Testis (tissue), 3 donors: ENCODE results near the gene KLRF2. TPM values are rescaled to one million over a fixed set of nuclear protein-coding genes. Genes with fewer than 3 reads are reported as not detected.

Source experiments
- DNase-seq: peaks from one replicate; pipeline ENCODE4 v3.0.0-alpha.2; 2019
- H3K27ac ChIP-seq, 2 donors: fragments of 200-600 bp; sonication (generic); one replicate each; pipeline ENCODE4 v1.5.1; 2019
- H3K27me3 ChIP-seq: fragments of 200-600 bp; sonication (generic); one replicate; pipeline ENCODE4 v1.5.1; 2019
- H3K36me3 ChIP-seq: fragments of 200-600 bp; sonication (generic); one replicate; pipeline ENCODE4 v1.5.1; 2017; ENCODE audit warnings: low read depth; ENCODE audit errors: missing control alignments
- H3K4me1 ChIP-seq: fragments of 200-600 bp; sonication (generic); one replicate; pipeline ENCODE4 v1.5.1; 2019
- H3K4me3 ChIP-seq, 2 donors: fragments of 200-600 bp; sonication (generic); one replicate each; pipeline ENCODE4 v1.5.1; 2017 to 2019
- H3K9me3 ChIP-seq: fragments of 200-600 bp; sonication (generic); one replicate; pipeline ENCODE4 v1.5.1; 2017
- CTCF ChIP-seq, 3 experiments: fragments of 450-650 bp in 2 of 3; fragments of 200-600 bp in 1 of 3; sonication (generic) in 1 of 3; IDR thresholded peaks; one replicate each; pipeline ENCODE4 v1.5.1; 2016 to 2019; ENCODE audit warnings: antibody characterized with exemption in 3 of 3, mild to moderate bottlenecking in 2 of 3, moderate library complexity in 1 of 3
- POLR2A ChIP-seq: fragments of 450-650 bp; IDR thresholded peaks from one replicate; pipeline ENCODE4 v1.6.1; 2017; ENCODE audit warnings: antibody characterized with exemption, mild to moderate bottlenecking, moderate library complexity
- WGBS, 2 donors: methylation state at CpG; one replicate each; pipeline ENCODE4 v1.1.5; 2018; 5-methylcytosine and 5-hydroxymethylcytosine counted together
- intact Hi-C: fragments of 100-400 bp; cut with DNase I; formaldehyde crosslinking; loops from one replicate; pipeline ENCODE4 v1.15.1; 2023; ENCODE audit warnings: low total_unique reads
- polyA plus RNA-seq: library from polyadenylated mRNA; stranded (reverse); fragments of 350-450 nt; fragmentation: Illumina TruSeq; extraction: RNeasy Lipid Tissue Mini Kit (QIAGEN cat#74804); gene quantifications from one replicate; pipeline ENCODE4 v1.2.3, GENCODE V29; 2014; ENCODE audit warnings: low read depth, low replicate concordance; ENCODE audit not compliant: insufficient read depth
- total RNA-seq, 2 donors: library from RNA; depleted of rRNA; stranded (reverse); fragments of >200 nt; gene quantifications; one replicate each; pipeline ENCODE4 v1.2.3, GENCODE V29; 2016

KLRF2 gene
- total and polyA plus RNA-seq, 3 donors from 2014 or later: 0.79 TPM; not detected in 2

DNA sequence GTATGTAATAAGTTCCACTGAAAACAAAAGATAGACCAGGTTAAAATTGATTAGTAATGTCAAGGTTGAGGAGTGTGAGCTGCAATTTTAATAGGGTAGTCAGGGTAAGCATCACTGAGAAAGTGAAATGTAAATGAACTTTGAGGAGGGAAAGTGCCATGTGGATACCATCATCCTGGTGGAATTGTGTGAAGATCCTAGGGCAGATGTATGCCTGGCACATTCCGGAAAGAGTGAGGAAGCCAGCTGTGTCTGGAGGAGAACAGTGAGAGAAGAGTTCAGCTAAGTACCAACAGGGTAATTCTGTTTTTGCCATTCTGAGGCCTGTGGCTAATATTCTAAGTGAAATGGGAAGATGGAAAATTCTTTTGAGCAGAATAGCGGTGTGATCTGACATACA, 53.7 kb downstream of the KLRF2 start:
- 65 to 93% methylated on average over 2 of the region's 2 CpGs for WGBS, 2 donors
- TF ChIP-seq POLR2A: no peak
- TF ChIP-seq CTCF (IDR thresholded peaks at IDR 0.05): no peak

GRCh38 chr12:9936591-9936990, 55.3 kb downstream of the KLRF2 start:
- intact Hi-C loops: no loop called here
- H3K27ac ChIP-seq: no peak overlapping the region
- no peak for DNase-seq
- H3K27me3 ChIP-seq: no peaks in the 10 kb centered on the region
- no peaks in the 10 kb centered on the region for H3K9me3 ChIP-seq
- H3K4me3 ChIP-seq: no peak overlapping the region
- H3K36me3 ChIP-seq: no peaks in the 10 kb centered on the region
- no peaks in the 10 kb centered on the region for H3K4me1 ChIP-seq
- 64 to 74% methylated on average over 10 of the region's 10 CpGs for WGBS, 2 donors
- TF ChIP-seq POLR2A (no peak), CTCF (IDR thresholded peaks at IDR 0.05) (no peak)

More for the DNA sequence above, 53.7 kb downstream of the KLRF2 start:
- intact Hi-C loops: no loop called here
- Histone ChIP-seq H3K27ac (no peak overlapping the region), H3K27me3 (no peaks in the 10 kb centered on the region), H3K4me3 (no peak overlapping the region), H3K4me1 (no peaks in the 10 kb centered on the region), H3K9me3 (no peaks in the 10 kb centered on the region), H3K36me3 (no peaks in the 10 kb centered on the region)
- no peak for DNase-seq

DNA sequence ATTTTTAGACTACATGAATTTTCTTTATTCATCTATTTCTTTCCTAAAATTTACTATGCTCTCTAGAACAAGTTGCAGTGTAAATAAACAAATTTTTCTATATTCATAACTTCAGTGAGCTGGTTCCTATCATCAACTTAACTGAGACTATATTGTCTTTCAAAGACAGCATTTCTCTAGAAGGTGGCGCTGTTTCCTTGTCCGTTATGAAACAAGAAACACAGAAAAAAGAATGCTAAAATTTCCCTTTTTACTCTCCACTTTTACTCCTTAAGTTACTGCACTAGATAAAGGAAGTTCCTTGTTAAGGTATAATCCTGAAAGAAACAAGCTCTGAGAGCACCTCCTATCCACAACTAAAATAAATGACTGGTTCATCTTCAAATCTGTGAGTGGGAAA, 59.1 kb downstream of the KLRF2 start:
- H3K4me1 ChIP-seq: no peaks in the 10 kb centered on the region
- TF ChIP-seq POLR2A (no peak), CTCF (IDR thresholded peaks at IDR 0.05) (no peak)
- H3K27ac ChIP-seq: no peak overlapping the region
- 34 to 36% methylated on average over 2 of the region's 2 CpGs for WGBS, 2 donors
- no peak for DNase-seq
- no peaks in the 10 kb centered on the region for H3K27me3 ChIP-seq
- H3K4me3 ChIP-seq: no peak overlapping the region
- intact Hi-C loops: no loop called here
- no peaks in the 10 kb centered on the region for H3K36me3 ChIP-seq
- H3K9me3 ChIP-seq: no peaks in the 10 kb centered on the region

- WGBS, 2 donors: 57 to 74% methylated on average over 1 of the region's 1 CpG
- no peak overlapping the region for H3K27ac ChIP-seq
- H3K27me3 ChIP-seq: no peaks in the 10 kb centered on the region
- no peak overlapping the region for H3K4me3 ChIP-seq
- no peaks in the 10 kb centered on the region for H3K36me3 ChIP-seq
- no peaks in the 10 kb centered on the region for H3K4me1 ChIP-seq
- no peaks in the 10 kb centered on the region for H3K9me3 ChIP-seq
- DNase-seq: no peak
- intact Hi-C loops: no loop called here
- no peak for TF ChIP-seq CTCF (IDR thresholded peaks at IDR 0.05)
- TF ChIP-seq POLR2A: no peak
Measured at GRCh38 chr12:9941838-9942237, 60.5 kb downstream of the KLRF2 start.

DNA sequence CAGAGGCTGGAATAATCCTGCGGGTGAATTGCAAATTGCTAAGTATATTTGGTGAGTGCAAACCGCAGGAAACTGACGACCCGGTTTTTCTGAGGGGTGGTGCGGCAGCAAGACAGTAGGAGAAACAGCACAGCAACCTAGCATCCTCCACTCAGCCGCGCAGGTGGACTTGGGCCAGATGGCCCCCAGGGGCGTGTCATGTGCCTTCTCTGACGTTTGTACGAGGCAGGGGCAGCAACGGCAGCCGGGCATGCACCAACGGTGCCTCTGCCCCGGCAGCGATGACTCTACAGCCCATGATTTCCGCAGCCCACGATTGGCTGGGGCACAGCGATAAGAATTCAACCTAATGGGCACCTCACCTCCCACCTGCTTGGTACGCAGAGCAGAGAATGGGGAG, 62.0 kb downstream of the KLRF2 start:
- DNase-seq: no peak
- Histone ChIP-seq H3K9me3 (no peaks in the 10 kb centered on the region), H3K27me3 (no peaks in the 10 kb centered on the region), H3K27ac (no peak overlapping the region), H3K4me1 (no peaks in the 10 kb centered on the region), H3K36me3 (no peaks in the 10 kb centered on the region), H3K4me3 (no peak overlapping the region)
- TF ChIP-seq CTCF (IDR thresholded peaks at IDR 0.05): no peak
- no peak for TF ChIP-seq POLR2A
- 37 to 51% methylated on average over 19 of the region's 19 CpGs for WGBS, 2 donors
- intact Hi-C loops: no loop called here
